Adipocyte (in vitro differentiated cells): ENCODE measurements around the gene UBR7.

Experiments used
- DNase-seq: peaks from one replicate; pipeline ENCODE4 v3.0.0-alpha.2; 2015; ENCODE audit warnings: low read depth
- H3K27me3 ChIP-seq: replicated peaks from 2 replicates; pipeline ENCODE4 v1.7.0; 2013; ENCODE audit warnings: mild to moderate bottlenecking, low read length, moderate library complexity; ENCODE audit not compliant: control insufficient read depth, insufficient read depth
- H3K36me3 ChIP-seq: 2 replicates; pipeline ENCODE4 v1.7.0; 2013; ENCODE audit warnings: low read length, mild to moderate bottlenecking, moderate library complexity; ENCODE audit not compliant: control insufficient read depth, insufficient read depth, severe bottlenecking
- H3K4me1 ChIP-seq: 2 replicates; pipeline ENCODE4 v1.7.0; 2013; ENCODE audit warnings: mild to moderate bottlenecking, low read length, moderate library complexity; ENCODE audit not compliant: control insufficient read depth, insufficient read depth
- H3K4me3 ChIP-seq: 2 replicates; pipeline ENCODE4 v1.7.0; 2013; ENCODE audit warnings: mild to moderate bottlenecking, low read length, moderate library complexity
- H3K9ac ChIP-seq: 2 replicates; pipeline ENCODE4 v1.7.0; 2013; ENCODE audit warnings: mild to moderate bottlenecking, low read length, moderate library complexity
- H3K9me3 ChIP-seq: 2 replicates; pipeline ENCODE4 v1.7.0; 2013; ENCODE audit warnings: mild to moderate bottlenecking, low read length, moderate library complexity; ENCODE audit not compliant: control insufficient read depth

The UBR7 gene

GRCh38 chr14:93200553-93200952 is 6.5 kb upstream of the UBR7 start:
- no peak for DNase-seq
- Histone ChIP-seq H3K36me3 (no peaks in the 10 kb centered on the region), H3K4me3 (no peak overlapping the region), H3K9ac (no peak overlapping the region), H3K4me1 (no peaks in the 10 kb centered on the region), H3K27me3 (no peaks in the 10 kb centered on the region), H3K9me3 (no peaks in the 10 kb centered on the region)

- Histone ChIP-seq H3K27me3 (no peaks in the 10 kb centered on the region), H3K9me3 (no peaks in the 10 kb centered on the region), H3K4me3 (no peak overlapping the region), H3K36me3 (no peaks in the 10 kb centered on the region), H3K4me1 (peaks cover 6% of the 10 kb centered on the region), H3K9ac (no peak overlapping the region)
- DNase-seq: no peak
These were observed 5.8 kb upstream of the UBR7 start for GRCh38 chr14:93201155-93201704.

- H3K36me3 ChIP-seq: peaks cover 12% of the 10 kb centered on the region
- H3K9ac ChIP-seq: peak overlapping the region; percentile 93
- peak overlapping the region; percentile 98 for H3K4me3 ChIP-seq
- H3K27me3 ChIP-seq: no peaks in the 10 kb centered on the region
- H3K9me3 ChIP-seq: no peaks in the 10 kb centered on the region
- peaks cover 15% of the 10 kb centered on the region for H3K4me1 ChIP-seq
- peak; percentile 76 for DNase-seq
These were observed 632 bp downstream of the UBR7 start for GRCh38 chr14:93207468-93208308.

DNA sequence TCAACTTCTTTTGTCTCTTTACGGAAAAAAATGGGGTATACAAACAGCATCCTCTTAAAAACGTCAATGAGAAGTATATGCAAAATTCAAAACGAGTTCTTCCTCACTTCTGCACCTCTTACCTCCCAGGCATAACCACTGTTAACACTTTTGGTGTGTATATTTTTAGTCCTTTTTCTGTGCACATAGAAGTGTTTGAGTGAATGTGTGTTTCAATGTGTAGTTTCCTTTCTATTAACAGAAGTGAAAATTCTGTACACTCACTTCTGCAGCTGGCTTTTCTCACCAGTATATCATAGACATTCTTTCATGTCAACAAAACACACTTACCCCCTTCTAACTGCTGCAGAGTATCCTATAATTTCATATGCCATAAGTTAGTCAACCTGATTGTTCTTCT is 5.4 kb downstream of the UBR7 start:
- Histone ChIP-seq H3K4me3 (no peak overlapping the region), H3K36me3 (peaks cover 48% of the 10 kb centered on the region), H3K9me3 (no peaks in the 10 kb centered on the region), H3K27me3 (no peaks in the 10 kb centered on the region), H3K4me1 (peaks cover 9% of the 10 kb centered on the region), H3K9ac (no peak overlapping the region)
- DNase-seq: no peak

DNA sequence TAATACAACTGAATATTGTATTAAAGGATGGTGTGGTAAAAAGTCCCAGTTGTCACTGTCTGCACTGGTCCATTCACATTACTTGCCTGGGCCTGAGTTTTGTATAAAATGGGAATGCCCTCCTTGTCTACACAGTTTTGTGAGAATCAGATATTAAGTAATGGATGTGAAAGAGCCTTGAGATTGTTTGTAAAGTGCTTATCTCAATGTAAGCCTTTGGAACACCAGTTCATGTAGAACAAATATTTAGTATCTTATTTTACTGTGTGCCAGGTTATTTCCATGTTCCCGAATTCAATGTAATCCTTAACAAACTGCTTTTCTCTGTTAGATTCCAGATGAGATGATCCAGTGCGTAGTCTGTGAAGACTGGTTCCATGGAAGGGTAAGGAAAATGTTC is 7.5 kb downstream of the UBR7 start:
- H3K9ac ChIP-seq: no peak overlapping the region
- H3K9me3 ChIP-seq: no peaks in the 10 kb centered on the region
- no peak for DNase-seq
- H3K4me3 ChIP-seq: no peak overlapping the region
- peaks cover 54% of the 10 kb centered on the region for H3K36me3 ChIP-seq
- H3K27me3 ChIP-seq: no peaks in the 10 kb centered on the region
- no peaks in the 10 kb centered on the region for H3K4me1 ChIP-seq

DNA sequence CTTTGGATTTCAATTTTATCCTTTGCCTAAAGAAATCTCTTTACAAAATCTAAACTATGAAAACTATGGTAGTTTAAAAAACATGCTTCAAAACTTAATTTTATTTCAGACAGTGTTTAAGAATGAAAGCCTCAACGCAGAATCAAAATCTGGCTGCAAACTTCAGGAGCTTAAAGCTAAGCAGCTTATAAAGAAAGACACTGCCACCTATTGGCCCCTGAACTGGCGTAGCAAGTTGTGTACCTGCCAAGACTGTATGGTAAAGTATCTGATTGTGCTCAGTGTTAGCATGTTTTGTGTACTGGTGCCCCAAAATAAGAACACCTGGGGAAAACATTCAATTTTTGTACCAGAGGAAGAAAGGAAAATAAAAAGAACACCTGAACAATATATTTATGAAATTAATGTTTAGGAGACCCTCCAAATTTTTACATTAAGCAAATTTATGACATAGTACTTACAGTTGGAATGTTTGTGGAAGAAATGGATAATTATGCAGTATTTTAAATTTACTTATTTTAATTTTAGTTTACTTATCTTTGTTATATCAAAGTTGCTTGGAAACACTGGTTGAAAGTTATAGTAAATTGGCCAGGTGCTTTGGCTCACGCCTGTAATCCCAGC is 12.2 kb downstream of the UBR7 start:
- peak; percentile 56 for DNase-seq
- H3K36me3 ChIP-seq: peaks cover 56% of the 10 kb centered on the region
- no peaks in the 10 kb centered on the region for H3K27me3 ChIP-seq

GRCh38 chr14:93220509-93220908 is 13.5 kb downstream of the UBR7 start:
- H3K4me1 ChIP-seq: no peaks in the 10 kb centered on the region
- H3K9ac ChIP-seq: no peak overlapping the region
- H3K27me3 ChIP-seq: no peaks in the 10 kb centered on the region
- H3K36me3 ChIP-seq: peaks cover 55% of the 10 kb centered on the region
- no peak for DNase-seq
- H3K4me3 ChIP-seq: no peak overlapping the region
- H3K9me3 ChIP-seq: no peaks in the 10 kb centered on the region

More for the DNA sequence above, 12.2 kb downstream of the UBR7 start:
- no peak overlapping the region for H3K9ac ChIP-seq
- H3K4me3 ChIP-seq: no peak overlapping the region
- no peaks in the 10 kb centered on the region for H3K4me1 ChIP-seq
- no peaks in the 10 kb centered on the region for H3K9me3 ChIP-seq

DNA sequence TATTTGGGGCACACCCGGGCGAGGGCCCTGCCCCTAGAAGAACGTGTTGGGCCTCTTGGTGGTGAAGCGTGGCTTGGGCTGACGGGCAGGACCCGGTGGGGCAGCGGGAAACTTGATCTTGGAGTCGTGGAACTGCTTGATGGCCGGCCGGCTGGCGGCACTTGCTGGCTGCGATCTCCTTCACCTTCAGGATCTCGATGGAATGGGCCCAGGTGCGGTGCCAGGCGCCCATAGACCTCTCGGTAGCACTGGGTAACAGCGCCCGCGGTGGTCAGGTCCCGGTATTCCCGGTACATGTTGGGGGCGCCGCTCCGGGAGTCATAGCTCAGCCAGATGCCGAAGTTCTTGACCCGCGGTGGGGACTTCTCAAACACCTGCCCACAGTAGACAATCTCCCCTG is 16.5 kb downstream of the UBR7 start:
- no peak overlapping the region for H3K9ac ChIP-seq
- H3K9me3 ChIP-seq: no peaks in the 10 kb centered on the region
- no peaks in the 10 kb centered on the region for H3K4me1 ChIP-seq
- no peak for DNase-seq
- peaks cover 51% of the 10 kb centered on the region for H3K36me3 ChIP-seq
- no peaks in the 10 kb centered on the region for H3K27me3 ChIP-seq
- no peak overlapping the region for H3K4me3 ChIP-seq

DNA sequence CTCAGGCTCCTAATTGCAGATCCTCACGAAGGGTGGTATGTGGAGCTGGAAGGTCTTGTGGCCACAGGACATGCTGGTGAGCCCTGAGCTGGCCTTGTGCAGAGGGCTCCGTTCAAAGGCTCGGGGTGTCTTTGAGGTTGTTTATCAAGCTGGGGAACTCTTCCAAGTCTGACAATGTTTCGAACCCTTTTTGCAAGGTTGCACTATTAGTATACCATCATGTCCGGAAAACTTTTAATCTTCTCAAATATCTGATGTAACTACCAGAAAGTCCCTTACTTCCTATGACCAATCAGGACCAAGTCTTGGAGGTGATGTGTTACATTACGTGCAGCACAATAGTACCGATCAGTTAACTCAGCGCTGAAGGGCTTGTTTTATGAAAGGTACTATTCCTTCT is 21.5 kb downstream of the UBR7 start:
- no peak for DNase-seq
- Histone ChIP-seq H3K4me1 (peaks cover 3% of the 10 kb centered on the region), H3K9ac (no peak overlapping the region), H3K4me3 (no peak overlapping the region), H3K27me3 (no peaks in the 10 kb centered on the region), H3K9me3 (no peaks in the 10 kb centered on the region), H3K36me3 (peaks cover 33% of the 10 kb centered on the region)

- Histone ChIP-seq H3K4me3 (no peak overlapping the region), H3K9ac (no peak overlapping the region), H3K9me3 (no peaks in the 10 kb centered on the region), H3K36me3 (peaks cover 24% of the 10 kb centered on the region), H3K4me1 (peaks cover 3% of the 10 kb centered on the region), H3K27me3 (no peaks in the 10 kb centered on the region)
- no peak for DNase-seq
These were observed 23.5 kb downstream of the UBR7 start for GRCh38 chr14:93230539-93230938.

GRCh38 chr14:93231129-93231979 is 24.3 kb downstream of the UBR7 start:
- Histone ChIP-seq H3K27me3 (no peaks in the 10 kb centered on the region), H3K9me3 (no peaks in the 10 kb centered on the region), H3K36me3 (peaks cover 22% of the 10 kb centered on the region), H3K4me1 (peaks cover 3% of the 10 kb centered on the region), H3K4me3 (peak overlapping the region; percentile 84), H3K9ac (peak overlapping the region; percentile 67)
- peak; percentile 43 for DNase-seq
